Measurements from ENCODE around the gene LDB1. TPM values are rescaled to one million over a fixed set of nuclear protein-coding genes. Genes with fewer than 3 reads are reported as not detected.
A peak's percentile ranks its signal among the peaks of the same experiment; 100 is the strongest.

Gene LDB1
- total RNA-seq, 2 experiments from 2014 or later: 116 to 117 TPM

GRCh38 chr10:102151774-102152544 is 31.8 kb upstream of the LDB1 start, which contains the start of gene NOLC1:
TSS of gene NOLC1 (plus strand) at chr10:102152389. CDS start at chr10:102152411, 22 bp downstream.
- CTCF ChIA-PET: interaction anchor here (1.0 to 1.9 kb wide), 3 partner anchors 8 to 20 kb away, joined by 3 to 8 read pairs (median 4); partner anchors contain the start of gene PPRC1
- H3K27me3 ChIP-seq (ENCODE audit: control insufficient read depth in 1 of 2, insufficient read depth in 2 of 2, low read length in 2 of 2): no peaks in the 10 kb centered on the region
- peak; percentile 98 to 100 (median 100) for DNase-seq
- intact Hi-C loops (cut with DNase I, micrococcal nuclease): loop anchor here (1.0 to 10.0 kb wide), 13 partner anchors 20 to 1217 kb away; partner anchors contain the start of genes ACTR1A (in 2 of the 2), ARMH3 (in 2 of the 2), SUFU (in 2 of the 2) and ARL3 (in 1 of the 2)
- peak within 1 kb of the TSS; percentile 89 to 93 for H3K27ac ChIP-seq (ENCODE audit: low read depth in 1 of 2, low read length in 2 of 2)
- TF ChIP-seq CTCF (IDR thresholded peaks at IDR 0.05): no peak
- peaks cover 42% of the 10 kb centered on the region for H3K4me1 ChIP-seq (ENCODE audit: insufficient read depth, low read length)
- H3K36me3 ChIP-seq (ENCODE audit: insufficient read depth, low read length): peaks cover 50% of the 10 kb centered on the region
- Mint-ChIP-seq H3K9me3 (no peaks in the 10 kb centered on the region), H3K4me3 (peak within 1 kb of the TSS; percentile 91), H3K27ac (peak within 1 kb of the TSS; percentile 90), H3K27me3 (no peaks in the 10 kb centered on the region), H3K36me3 (ENCODE audit: low read depth) (peaks cover 78% of the 10 kb centered on the region), H3K4me1 (ENCODE audit: low read depth) (peaks cover 50% of the 10 kb centered on the region)
- peak; percentile 93 for ATAC-seq (ENCODE audit: poor library complexity)
- H3K4me3 ChIP-seq (ENCODE audit: low read length): peak within 1 kb of the TSS; percentile 80
- no peaks in the 10 kb centered on the region for H3K9me3 ChIP-seq (ENCODE audit: control insufficient read depth in 1 of 2, insufficient read depth in 1 of 2, low read length in 2 of 2)
- POLR2A ChIA-PET: interaction anchor here (0.6 to 2.9 kb wide), 24 partner anchors 12 to 592 kb away, joined by 3 to 24 read pairs (median 4); partner anchors contain the start of genes ACTR1A, ARMH3, LDB1 and NPM3

- intact Hi-C loops (cut with DNase I, micrococcal nuclease): loop anchor here (2.0 to 10.0 kb wide), 6 partner anchors 34 to 1218 kb away; partner anchors contain the start of genes ACTR1A (in 1 of the 2), ARL3 (in 1 of the 2), CNNM2 (in 1 of the 2) and PITX3 (in 1 of the 2)
- peak overlapping the region; percentile 90 for H3K27ac Mint-ChIP-seq
- no peaks in the 10 kb centered on the region for H3K9me3 ChIP-seq (ENCODE audit: control insufficient read depth in 1 of 2, insufficient read depth in 1 of 2, low read length in 2 of 2)
- peaks cover 41% of the 10 kb centered on the region for H3K4me1 ChIP-seq (ENCODE audit: insufficient read depth, low read length)
- H3K36me3 Mint-ChIP-seq (ENCODE audit: low read depth): peaks cover 76% of the 10 kb centered on the region
- TF ChIP-seq CTCF (IDR thresholded peaks at IDR 0.05): no peak
- H3K27me3 ChIP-seq (ENCODE audit: control insufficient read depth in 1 of 2, insufficient read depth in 2 of 2, low read length in 2 of 2): no peaks in the 10 kb centered on the region
- peak overlapping the region; percentile 91 for H3K4me3 Mint-ChIP-seq
- H3K4me1 Mint-ChIP-seq (ENCODE audit: low read depth): peaks cover 42% of the 10 kb centered on the region
- H3K27me3 Mint-ChIP-seq: no peaks in the 10 kb centered on the region
- peak overlapping the region; percentile 80 for H3K4me3 ChIP-seq (ENCODE audit: low read length)
- DNase-seq: peak in 1 of 14 experiments; percentile 15
- CTCF ChIA-PET: interaction anchor here (1.0 to 1.9 kb wide), 3 partner anchors 9 to 19 kb away, joined by 3 to 8 read pairs (median 4); partner anchors contain the start of gene PPRC1
- ATAC-seq (ENCODE audit: poor library complexity): no peak
- peaks cover 50% of the 10 kb centered on the region for H3K36me3 ChIP-seq (ENCODE audit: insufficient read depth, low read length)
- H3K9me3 Mint-ChIP-seq: no peaks in the 10 kb centered on the region
- H3K27ac ChIP-seq (ENCODE audit: low read depth in 1 of 2, low read length in 2 of 2): peak overlapping the region; percentile 89 to 93
- POLR2A ChIA-PET: interaction anchor here (0.6 to 2.9 kb wide), 23 partner anchors 11 to 494 kb away, joined by 3 to 24 read pairs (median 4); partner anchors contain the start of genes ACTR1A, ARMH3, LDB1 and NPM3
Observed at GRCh38 chr10:102150970-102151773, 31.0 kb upstream of the LDB1 start.

- Mint-ChIP-seq H3K4me1 (ENCODE audit: low read depth) (peaks cover 21% of the 10 kb centered on the region), H3K9me3 (no peaks in the 10 kb centered on the region), H3K27me3 (no peaks in the 10 kb centered on the region), H3K36me3 (ENCODE audit: low read depth) (peaks cover 82% of the 10 kb centered on the region), H3K27ac (peak overlapping the region; percentile 8), H3K4me3 (no peak overlapping the region)
- DNase-seq: no peak
- no peak for TF ChIP-seq CTCF (IDR thresholded peaks at IDR 0.05)
- Histone ChIP-seq H3K27me3 (ENCODE audit: control insufficient read depth in 1 of 2, insufficient read depth in 2 of 2, low read length in 2 of 2) (no peaks in the 10 kb centered on the region), H3K9me3 (ENCODE audit: control insufficient read depth in 1 of 2, insufficient read depth in 1 of 2, low read length in 2 of 2) (no peaks in the 10 kb centered on the region), H3K36me3 (ENCODE audit: insufficient read depth, low read length) (peaks cover 60% of the 10 kb centered on the region), H3K4me3 (ENCODE audit: low read length) (no peak overlapping the region), H3K4me1 (ENCODE audit: insufficient read depth, low read length) (peaks cover 15% of the 10 kb centered on the region), H3K27ac (ENCODE audit: low read depth in 1 of 2, low read length in 2 of 2) (no peak overlapping the region)
- intact Hi-C loops (cut with DNase I, micrococcal nuclease): no loop called here
- ChIA-PET CTCF (interaction anchor here (1.4 to 2.6 kb wide), 2 partner anchors 16 to 21 kb away, joined by 3 to 6 read pairs; partner anchors contain the start of gene PPRC1), POLR2A (interaction anchor here (0.6 kb wide), 1 partner anchor 239 kb away, joined by 4 read pairs; no protein-coding TSS in a partner anchor)
- no peak for ATAC-seq (ENCODE audit: poor library complexity)
Observed at GRCh38 chr10:102148275-102148674, 28.1 kb upstream of the LDB1 start.
